ENCODE measurements around the gene MKI67. TPM values are rescaled to one million over a fixed set of nuclear protein-coding genes. Genes with fewer than 3 reads are reported as not detected.

MKI67 gene
- total RNA-seq, 1 donor = 2.5 TPM

DNA sequence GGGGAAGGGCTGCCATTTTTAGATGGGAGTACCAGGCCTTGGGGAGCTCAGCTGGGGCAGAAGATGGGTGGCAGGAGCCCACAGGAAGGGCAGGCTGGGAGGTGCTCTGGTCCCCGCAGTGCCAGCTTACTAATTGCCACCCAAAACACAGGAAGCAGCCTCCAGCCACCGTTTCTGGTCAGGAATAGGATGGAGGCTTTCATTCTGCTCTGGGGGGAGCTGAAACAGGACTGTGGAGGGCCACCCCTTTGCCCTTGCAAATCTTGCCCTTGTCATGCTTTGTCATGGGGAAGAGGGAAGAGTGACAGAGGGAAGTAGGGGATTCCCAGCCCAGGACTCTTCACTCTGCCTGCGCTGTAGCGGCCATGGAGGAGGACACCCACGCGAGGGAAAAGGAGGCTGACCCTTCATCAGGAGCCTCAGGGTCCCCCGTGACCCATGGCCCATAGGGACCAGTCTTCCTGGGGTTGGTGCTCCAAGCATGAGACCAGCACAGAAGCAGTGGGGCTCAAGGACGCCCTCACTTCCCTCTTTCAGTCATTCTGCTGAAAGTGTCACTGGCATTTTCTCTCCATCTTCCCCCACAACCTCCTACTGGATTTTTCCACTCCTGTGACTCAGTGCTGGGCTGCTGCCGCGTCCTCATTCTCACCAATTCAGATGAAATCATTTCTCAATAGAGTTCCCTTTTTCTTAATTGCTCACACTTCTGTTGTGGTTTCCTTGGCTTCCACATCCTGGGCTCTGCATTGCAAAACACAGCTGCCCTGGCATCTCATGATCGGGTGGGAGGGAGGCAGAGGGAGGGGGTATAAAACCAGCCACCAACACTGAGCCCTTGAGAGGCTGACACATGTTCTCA lies 61.9 kb downstream of the MKI67 start:
- peak overlapping the region; percentile 65 for H2AFZ ChIP-seq (ENCODE audit: low read length)

DNA sequence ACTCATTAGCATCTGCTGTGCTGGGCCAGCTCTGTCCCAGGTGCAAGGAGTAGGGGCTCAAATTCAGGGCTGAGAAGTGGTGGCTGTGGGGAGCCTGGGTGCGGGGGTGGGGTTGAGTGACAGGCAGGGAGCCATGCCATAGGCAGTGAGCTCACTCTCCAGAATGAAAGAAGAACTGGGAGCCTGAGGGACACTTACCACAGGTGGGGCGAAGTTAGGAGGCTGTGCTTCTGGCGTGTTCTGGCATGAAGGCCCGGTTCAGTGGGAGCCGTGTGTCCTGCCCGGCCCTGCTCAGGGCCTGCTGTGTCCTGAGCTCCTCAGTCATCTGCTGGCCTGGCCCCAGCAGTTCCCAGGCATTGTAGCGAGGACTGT lies 62.5 kb downstream of the MKI67 start:
- peak overlapping the region; percentile 65 for H2AFZ ChIP-seq (ENCODE audit: low read length)
- H3K27ac ChIP-seq (ENCODE audit: low read depth, low read length) = peak overlapping the region; percentile 83
- H3K27me3 ChIP-seq (ENCODE audit: insufficient read depth, low read length) = no peaks in the 10 kb centered on the region
- TF ChIP-seq, protein P1, sequence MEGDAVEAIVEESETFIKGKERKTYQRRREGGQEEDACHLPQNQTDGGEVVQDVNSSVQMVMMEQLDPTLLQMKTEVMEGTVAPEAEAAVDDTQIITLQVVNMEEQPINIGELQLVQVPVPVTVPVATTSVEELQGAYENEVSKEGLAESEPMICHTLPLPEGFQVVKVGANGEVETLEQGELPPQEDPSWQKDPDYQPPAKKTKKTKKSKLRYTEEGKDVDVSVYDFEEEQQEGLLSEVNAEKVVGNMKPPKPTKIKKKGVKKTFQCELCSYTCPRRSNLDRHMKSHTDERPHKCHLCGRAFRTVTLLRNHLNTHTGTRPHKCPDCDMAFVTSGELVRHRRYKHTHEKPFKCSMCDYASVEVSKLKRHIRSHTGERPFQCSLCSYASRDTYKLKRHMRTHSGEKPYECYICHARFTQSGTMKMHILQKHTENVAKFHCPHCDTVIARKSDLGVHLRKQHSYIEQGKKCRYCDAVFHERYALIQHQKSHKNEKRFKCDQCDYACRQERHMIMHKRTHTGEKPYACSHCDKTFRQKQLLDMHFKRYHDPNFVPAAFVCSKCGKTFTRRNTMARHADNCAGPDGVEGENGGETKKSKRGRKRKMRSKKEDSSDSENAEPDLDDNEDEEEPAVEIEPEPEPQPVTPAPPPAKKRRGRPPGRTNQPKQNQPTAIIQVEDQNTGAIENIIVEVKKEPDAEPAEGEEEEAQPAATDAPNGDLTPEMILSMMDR (IDR thresholded peaks at IDR 0.05; ENCODE audit: extremely low read depth, low read depth, low read length) = no peak
- no peaks in the 10 kb centered on the region for H4K20me1 ChIP-seq (ENCODE audit: insufficient read depth, low read length)
- DNase-seq (ENCODE audit: insufficient read length, low spot score, missing footprints) = no peak
- peaks cover 19% of the 10 kb centered on the region for H3K4me1 ChIP-seq (ENCODE audit: insufficient read depth, low read length)
- H3K4me3 ChIP-seq (ENCODE audit: insufficient read depth, low read length) = no peak overlapping the region
- no peak overlapping the region for H3K4me2 ChIP-seq (ENCODE audit: insufficient read depth, low read length)
- no peaks in the 10 kb centered on the region for H3K9me3 ChIP-seq (ENCODE audit: low read depth, low read length)
- H3K36me3 ChIP-seq (ENCODE audit: insufficient read depth, low read length) = peaks cover 16% of the 10 kb centered on the region
- H3K79me2 ChIP-seq (ENCODE audit: insufficient read depth, low read length) = no peaks in the 10 kb centered on the region

More for the DNA sequence above, 61.9 kb downstream of the MKI67 start:
- H4K20me1 ChIP-seq (ENCODE audit: insufficient read depth, low read length) = no peaks in the 10 kb centered on the region
- no peak overlapping the region for H3K4me3 ChIP-seq (ENCODE audit: insufficient read depth, low read length)
- H3K4me1 ChIP-seq (ENCODE audit: insufficient read depth, low read length) = peaks cover 19% of the 10 kb centered on the region
- H3K79me2 ChIP-seq (ENCODE audit: insufficient read depth, low read length) = no peaks in the 10 kb centered on the region
- H3K36me3 ChIP-seq (ENCODE audit: insufficient read depth, low read length) = peaks cover 16% of the 10 kb centered on the region
- TF ChIP-seq, protein P1 (IDR thresholded peaks at IDR 0.05; ENCODE audit: extremely low read depth, low read depth, low read length) = no peak
- peak overlapping the region; percentile 83 for H3K27ac ChIP-seq (ENCODE audit: low read depth, low read length)
- H3K9me3 ChIP-seq (ENCODE audit: low read depth, low read length) = no peaks in the 10 kb centered on the region
- DNase-seq (ENCODE audit: insufficient read length, low spot score, missing footprints) = peak; percentile 92
- peak overlapping the region; percentile 33 for H3K4me2 ChIP-seq (ENCODE audit: insufficient read depth, low read length)
- no peaks in the 10 kb centered on the region for H3K27me3 ChIP-seq (ENCODE audit: insufficient read depth, low read length)

GRCh38 chr10:128062881-128063563 lies 63.2 kb downstream of the MKI67 start:
- TF ChIP-seq, protein P1 (IDR thresholded peaks at IDR 0.05; ENCODE audit: extremely low read depth, low read depth, low read length) = no peak
- DNase-seq (ENCODE audit: insufficient read length, low spot score, missing footprints) = peak; percentile 10
- Histone ChIP-seq H3K9me3 (ENCODE audit: low read depth, low read length) (no peaks in the 10 kb centered on the region), H3K36me3 (ENCODE audit: insufficient read depth, low read length) (peaks cover 16% of the 10 kb centered on the region), H4K20me1 (ENCODE audit: insufficient read depth, low read length) (no peaks in the 10 kb centered on the region), H3K4me3 (ENCODE audit: insufficient read depth, low read length) (no peak overlapping the region), H3K27me3 (ENCODE audit: insufficient read depth, low read length) (no peaks in the 10 kb centered on the region), H3K4me1 (ENCODE audit: insufficient read depth, low read length) (peaks cover 19% of the 10 kb centered on the region), H3K27ac (ENCODE audit: low read depth, low read length) (no peak overlapping the region), H3K79me2 (ENCODE audit: insufficient read depth, low read length) (no peaks in the 10 kb centered on the region), H3K4me2 (ENCODE audit: insufficient read depth, low read length) (no peak overlapping the region), H2AFZ (ENCODE audit: low read length) (no peak overlapping the region)

DNA sequence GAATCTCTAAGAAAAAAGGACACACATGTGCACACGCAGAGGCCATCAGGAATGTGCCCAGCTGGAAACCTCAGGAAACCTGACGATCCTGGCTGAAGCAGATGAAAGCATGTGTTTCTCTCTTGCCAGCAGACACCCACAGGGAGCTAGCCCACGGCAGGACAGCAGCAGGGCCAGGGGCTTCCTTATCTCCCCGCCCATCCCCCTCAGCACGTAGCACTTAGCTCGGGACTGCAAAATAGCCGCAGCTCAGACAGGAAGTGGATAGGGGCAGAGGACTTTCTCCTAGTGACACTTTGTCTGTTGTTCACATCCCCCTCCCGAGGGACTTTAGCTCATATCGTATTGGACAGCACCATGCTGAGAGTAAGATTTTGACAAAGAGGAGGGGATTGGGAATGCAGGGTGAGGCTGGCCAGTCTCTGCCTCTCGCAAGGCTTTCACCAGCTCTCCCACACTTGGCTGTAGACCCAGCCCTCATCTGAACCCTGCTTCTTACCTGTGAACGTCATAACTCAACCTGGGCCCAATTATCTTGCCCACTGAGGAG lies 63.8 kb downstream of the MKI67 start:
- Histone ChIP-seq H3K36me3 (ENCODE audit: insufficient read depth, low read length) (peaks cover 16% of the 10 kb centered on the region), H4K20me1 (ENCODE audit: insufficient read depth, low read length) (no peaks in the 10 kb centered on the region), H3K4me2 (ENCODE audit: insufficient read depth, low read length) (no peak overlapping the region), H3K27ac (ENCODE audit: low read depth, low read length) (no peak overlapping the region), H3K4me3 (ENCODE audit: insufficient read depth, low read length) (no peak overlapping the region), H2AFZ (ENCODE audit: low read length) (no peak overlapping the region), H3K79me2 (ENCODE audit: insufficient read depth, low read length) (no peaks in the 10 kb centered on the region), H3K9me3 (ENCODE audit: low read depth, low read length) (no peaks in the 10 kb centered on the region), H3K4me1 (ENCODE audit: insufficient read depth, low read length) (peaks cover 19% of the 10 kb centered on the region), H3K27me3 (ENCODE audit: insufficient read depth, low read length) (no peaks in the 10 kb centered on the region)
- TF ChIP-seq, protein P1 (IDR thresholded peaks at IDR 0.05; ENCODE audit: extremely low read depth, low read depth, low read length) = no peak
- DNase-seq (ENCODE audit: insufficient read length, low spot score, missing footprints) = no peak

Measured in osteoblast (primary cell).